ENCODE data around the gene NAPEPLD.
"Not testable (repeated sequence)": the region's sequence is repeated elsewhere in the genome, so short reads cannot be mapped to it uniquely, and the experiment has no call there.

NAPEPLD gene

DNA sequence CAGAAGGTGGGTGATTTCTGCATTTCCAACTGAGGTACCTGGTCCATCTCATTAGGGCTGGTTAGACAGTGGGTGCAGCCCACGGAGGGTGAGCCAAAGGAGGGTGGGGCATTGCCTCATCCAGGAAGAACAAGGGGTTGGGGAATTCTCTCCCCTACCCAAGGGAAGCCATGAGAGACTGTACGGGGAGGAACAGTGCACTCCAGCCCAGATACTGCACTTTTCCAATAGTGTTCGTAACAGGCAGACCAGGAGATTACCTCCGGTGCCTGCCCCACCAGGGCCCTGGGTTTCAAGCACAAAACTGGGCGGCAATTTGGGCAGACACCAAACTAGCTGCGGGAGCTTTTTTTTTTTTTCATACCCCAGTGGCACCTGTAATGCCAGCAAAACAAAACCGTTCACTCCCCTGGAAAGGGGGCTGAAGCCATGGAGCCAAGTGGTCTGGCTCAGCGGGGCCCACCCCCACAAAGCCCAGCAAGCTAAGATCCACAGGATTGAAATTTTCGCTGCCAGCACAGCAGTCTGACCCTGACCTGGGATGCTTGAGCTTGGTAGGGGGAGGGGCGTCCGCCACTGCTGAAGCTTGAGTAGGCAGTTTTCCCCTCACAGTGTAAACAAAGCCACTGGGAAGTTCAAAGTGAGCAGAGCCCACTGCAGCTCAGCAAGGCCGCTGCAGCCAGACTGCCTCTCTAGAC is 42.7 kb downstream of the NAPEPLD start:
- intact Hi-C loops (cut with DNase I; ENCODE audit: low total_unique reads), result no loop called here
- no peak for TF ChIP-seq CTCF (IDR thresholded peaks at IDR 0.05)
- H3K4me1 ChIP-seq, result no peaks in the 10 kb centered on the region

DNA sequence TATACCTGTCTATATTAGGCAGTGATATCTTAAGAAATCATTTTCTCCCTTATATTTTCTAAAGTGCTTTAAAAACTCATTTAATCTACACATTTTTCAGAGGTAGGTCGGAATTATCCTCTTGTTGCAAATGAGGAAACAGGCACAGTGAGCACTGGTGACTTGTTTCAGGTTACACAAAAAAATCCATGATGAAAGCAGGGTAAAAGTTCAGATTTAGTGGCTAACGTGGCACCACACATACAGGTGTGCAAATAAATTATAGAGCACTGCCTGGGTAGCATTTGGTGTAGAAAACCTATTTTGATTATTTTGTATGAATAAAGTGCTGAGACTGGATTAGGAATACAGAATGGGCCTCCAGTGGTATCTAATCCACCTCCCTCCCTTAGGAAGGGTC is 47.4 kb downstream of the NAPEPLD start:
- peaks cover 22 to 45% (median 29%) of the 10 kb centered on the region in 3 donors for H3K36me3 ChIP-seq
- H3K4me1 ChIP-seq, result no peaks in the 10 kb centered on the region
- intact Hi-C loops (cut with DNase I; ENCODE audit: low total_unique reads), result no loop called here
- no peak overlapping the region for H3K27ac ChIP-seq
- no peak for TF ChIP-seq CTCF (IDR thresholded peaks at IDR 0.05)
- no peaks in the 10 kb centered on the region for H3K27me3 ChIP-seq
- no peak for DNase-seq
- no peaks in the 10 kb centered on the region for H3K9me3 ChIP-seq
- H3K4me3 ChIP-seq, result no peak overlapping the region

More for the DNA sequence above, 42.7 kb downstream of the NAPEPLD start:
- H3K27ac ChIP-seq, result no peak overlapping the region
- no peak for DNase-seq
- no peak overlapping the region for H3K4me3 ChIP-seq
- peaks cover 18 to 26% (median 18%) of the 10 kb centered on the region in 3 donors for H3K36me3 ChIP-seq
- H3K27me3 ChIP-seq, result no peaks in the 10 kb centered on the region
- no peaks in the 10 kb centered on the region for H3K9me3 ChIP-seq

- H3K9me3 ChIP-seq, result no peaks in the 10 kb centered on the region
- H3K4me1 ChIP-seq, result no peaks in the 10 kb centered on the region
- no peak overlapping the region for H3K27ac ChIP-seq
- H3K36me3 ChIP-seq, result peaks cover 23 to 49% (median 34%) of the 10 kb centered on the region in 3 donors
- intact Hi-C loops (cut with DNase I; ENCODE audit: low total_unique reads), result no loop called here
- TF ChIP-seq CTCF (IDR thresholded peaks at IDR 0.05), result no peak
- H3K4me3 ChIP-seq, result no peak overlapping the region
- H3K27me3 ChIP-seq, result no peaks in the 10 kb centered on the region
- no peak for DNase-seq
Observed at GRCh38 chr7:103100348-103100747, 48.6 kb downstream of the NAPEPLD start.

- H3K27me3 ChIP-seq, result no peaks in the 10 kb centered on the region
- no peaks in the 10 kb centered on the region for H3K9me3 ChIP-seq
- no peak for DNase-seq
- no peaks in the 10 kb centered on the region for H3K4me1 ChIP-seq
- peaks cover 8 to 42% (median 25%) of the 10 kb centered on the region in 3 donors for H3K36me3 ChIP-seq
- no peak for TF ChIP-seq CTCF (IDR thresholded peaks at IDR 0.05)
- H3K27ac ChIP-seq, result no peak overlapping the region
- intact Hi-C loops (cut with DNase I; ENCODE audit: low total_unique reads), result no loop called here
- H3K4me3 ChIP-seq, result no peak overlapping the region
Observed at GRCh38 chr7:103097041-103097440, 51.9 kb downstream of the NAPEPLD start.

DNA sequence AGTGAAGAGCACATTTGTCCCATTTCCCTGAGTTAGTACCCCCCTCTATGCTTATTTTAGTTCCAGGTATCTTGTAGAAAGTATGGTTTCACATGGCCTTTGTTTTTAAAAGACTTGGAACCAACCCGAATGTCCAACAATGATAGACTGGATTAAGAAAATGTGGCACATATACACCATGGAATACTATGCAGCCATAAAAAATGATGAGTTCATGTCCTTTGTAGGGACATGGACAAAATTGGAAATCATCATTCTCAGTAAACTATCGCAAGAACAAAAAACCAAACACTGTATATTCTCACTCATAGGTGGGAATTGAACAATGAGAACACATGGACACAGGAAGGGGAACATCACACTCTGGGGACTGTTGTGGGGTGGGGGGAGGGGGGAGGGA is 53.3 kb downstream of the NAPEPLD start:
- peaks cover 7 to 41% (median 21%) of the 10 kb centered on the region in 3 donors for H3K36me3 ChIP-seq
- intact Hi-C loops (cut with DNase I; ENCODE audit: low total_unique reads); H3K4me1 ChIP-seq; H3K27ac ChIP-seq; H3K9me3 ChIP-seq; H3K4me3 ChIP-seq; DNase-seq; H3K27me3 ChIP-seq: not testable (repeated sequence)

GRCh38 chr7:103094102-103094501 is 54.8 kb downstream of the NAPEPLD start:
- no peak for TF ChIP-seq CTCF (IDR thresholded peaks at IDR 0.05)
- DNase-seq, result no peak
- H3K9me3 ChIP-seq, result no peaks in the 10 kb centered on the region
- H3K4me3 ChIP-seq, result no peak overlapping the region
- H3K27me3 ChIP-seq, result no peaks in the 10 kb centered on the region
- no peak overlapping the region for H3K27ac ChIP-seq
- H3K4me1 ChIP-seq, result no peaks in the 10 kb centered on the region
- peaks cover 7 to 51% (median 25%) of the 10 kb centered on the region in 3 donors for H3K36me3 ChIP-seq
- intact Hi-C loops (cut with DNase I; ENCODE audit: low total_unique reads), result no loop called here
